Loucy (cell line): ENCODE data around the gene TLDC2.

ENCODE experiments used
- H2AFZ ChIP-seq: fragments of 200-600 bp; sonication (generic); 2 replicates; pipeline ENCODE4 v1.6.0; 2016; ENCODE audit warnings: antibody characterized with exemption, mild to moderate bottlenecking, low read length, moderate library complexity
- H3F3A ChIP-seq: fragments of 200-600 bp; 2 replicates; pipeline ENCODE4 v1.6.0; 2016; ENCODE audit warnings: antibody characterized with exemption, low read depth, mild to moderate bottlenecking
- H3K27me3 ChIP-seq: fragments of 200-600 bp; sonication (generic); 2 replicates; pipeline ENCODE4 v1.6.1; 2014; ENCODE audit warnings: low read length, mild to moderate bottlenecking; ENCODE audit not compliant: insufficient read depth, poor library complexity, severe bottlenecking
- H3K36me3 ChIP-seq: fragments of 200-600 bp; sonication (generic); 2 replicates; pipeline ENCODE4 v1.6.1; 2016; ENCODE audit warnings: low read length; ENCODE audit not compliant: insufficient read depth
- H3K4me1 ChIP-seq: fragments of 200-600 bp; sonication (generic); 2 replicates; pipeline ENCODE4 v1.5.1; 2014; ENCODE audit warnings: low read length, mild to moderate bottlenecking; ENCODE audit not compliant: insufficient read depth, poor library complexity, severe bottlenecking
- H3K4me2 ChIP-seq: fragments of 200-600 bp; sonication (generic); 2 replicates; pipeline ENCODE4 v1.6.0; 2014; ENCODE audit warnings: antibody characterized with exemption, low read length, low read depth, mild to moderate bottlenecking; ENCODE audit not compliant: poor library complexity, severe bottlenecking
- H3K4me3 ChIP-seq: fragments of 200-600 bp; sonication (generic); 2 replicates; pipeline ENCODE4 v1.5.1; 2014; ENCODE audit warnings: low read length, mild to moderate bottlenecking, mixed read lengths; ENCODE audit not compliant: poor library complexity, severe bottlenecking
- H3K79me2 ChIP-seq: fragments of 200-600 bp; sonication (generic); 2 replicates; pipeline ENCODE4 v1.6.1; 2014; ENCODE audit warnings: low read length; ENCODE audit not compliant: insufficient read depth
- H3K9ac ChIP-seq: fragments of 200-600 bp; sonication (generic); 2 replicates; pipeline ENCODE4 v1.6.0; 2014; ENCODE audit warnings: mild to moderate bottlenecking, low read depth, low read length, moderate library complexity; ENCODE audit not compliant: poor library complexity, severe bottlenecking
- H3K9me2 ChIP-seq: fragments of 200-600 bp; sonication (generic); replicated peaks from 2 replicates; pipeline ENCODE4 v1.6.1; 2016; ENCODE audit warnings: low read depth, low read length, mixed read lengths
- H3K9me3 ChIP-seq: fragments of 200-600 bp; sonication (generic); 2 replicates; pipeline ENCODE4 v1.6.1; 2014; ENCODE audit warnings: mild to moderate bottlenecking, antibody characterized with exemption, low read length, low read depth; ENCODE audit not compliant: insufficient read depth
- H4K20me1 ChIP-seq: fragments of 200-600 bp; sonication (generic); 2 replicates; pipeline ENCODE4 v1.6.0; 2014; ENCODE audit warnings: antibody characterized with exemption, low read length, mild to moderate bottlenecking; ENCODE audit not compliant: insufficient read depth, poor library complexity, severe bottlenecking
- EZH2phosphoT487 ChIP-seq: fragments of 200-600 bp; IDR thresholded peaks from 2 replicates; pipeline ENCODE4 v1.6.1; 2018; ENCODE audit warnings: antibody characterized with exemption, mild to moderate bottlenecking, moderate library complexity, borderline replicate concordance
- TF ChIP-seq, protein P1 (sequence below): fragments of 200-600 bp; sonication (generic); conservative IDR thresholded peaks from 2 replicates; pipeline ENCODE4 v1.5.1; 2014; ENCODE audit warnings: mild to moderate bottlenecking, antibody characterized with exemption, low read length

Gene TLDC2

DNA sequence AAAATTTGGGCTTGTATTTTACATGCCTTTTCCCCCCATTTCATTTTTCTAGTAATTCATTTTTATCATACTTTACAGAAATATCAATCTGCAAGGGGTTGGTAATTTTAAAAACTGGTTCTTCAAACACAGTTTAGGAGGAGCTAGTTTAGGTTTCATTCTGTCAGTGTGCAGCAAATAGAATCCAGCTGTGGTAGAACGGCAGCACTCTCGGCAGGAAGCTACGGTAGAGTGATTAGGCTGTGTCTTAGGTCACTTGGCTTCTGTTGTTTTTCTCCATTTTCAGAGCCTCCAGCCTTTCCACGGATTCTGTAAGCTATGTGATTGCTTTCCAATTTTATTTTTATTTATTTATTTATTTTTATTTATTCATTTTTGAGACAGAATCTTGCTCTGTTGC lies 32.7 kb downstream of the TLDC2 start:
- no peaks in the 10 kb centered on the region for H3K9me3 ChIP-seq
- peak overlapping the region; percentile 67; the same call in 1 of the 2 replicates for H2AFZ ChIP-seq
- H3K9ac ChIP-seq = no peak overlapping the region
- no peaks in the 10 kb centered on the region for H3K79me2 ChIP-seq
- no peak for TF ChIP-seq EZH2phosphoT487
- TF ChIP-seq, protein P1, sequence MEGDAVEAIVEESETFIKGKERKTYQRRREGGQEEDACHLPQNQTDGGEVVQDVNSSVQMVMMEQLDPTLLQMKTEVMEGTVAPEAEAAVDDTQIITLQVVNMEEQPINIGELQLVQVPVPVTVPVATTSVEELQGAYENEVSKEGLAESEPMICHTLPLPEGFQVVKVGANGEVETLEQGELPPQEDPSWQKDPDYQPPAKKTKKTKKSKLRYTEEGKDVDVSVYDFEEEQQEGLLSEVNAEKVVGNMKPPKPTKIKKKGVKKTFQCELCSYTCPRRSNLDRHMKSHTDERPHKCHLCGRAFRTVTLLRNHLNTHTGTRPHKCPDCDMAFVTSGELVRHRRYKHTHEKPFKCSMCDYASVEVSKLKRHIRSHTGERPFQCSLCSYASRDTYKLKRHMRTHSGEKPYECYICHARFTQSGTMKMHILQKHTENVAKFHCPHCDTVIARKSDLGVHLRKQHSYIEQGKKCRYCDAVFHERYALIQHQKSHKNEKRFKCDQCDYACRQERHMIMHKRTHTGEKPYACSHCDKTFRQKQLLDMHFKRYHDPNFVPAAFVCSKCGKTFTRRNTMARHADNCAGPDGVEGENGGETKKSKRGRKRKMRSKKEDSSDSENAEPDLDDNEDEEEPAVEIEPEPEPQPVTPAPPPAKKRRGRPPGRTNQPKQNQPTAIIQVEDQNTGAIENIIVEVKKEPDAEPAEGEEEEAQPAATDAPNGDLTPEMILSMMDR = no peak
- H3F3A ChIP-seq = no peaks in the 10 kb centered on the region
- no peaks in the 10 kb centered on the region for H3K27me3 ChIP-seq
- no peaks in the 10 kb centered on the region for H3K36me3 ChIP-seq
- H3K4me3 ChIP-seq = no peak overlapping the region
- H3K9me2 ChIP-seq = no peaks in the 10 kb centered on the region
- no peaks in the 10 kb centered on the region for H4K20me1 ChIP-seq
- H3K4me1 ChIP-seq = peaks cover 12% of the 10 kb centered on the region
- peak overlapping the region; percentile 34 for H3K4me2 ChIP-seq

DNA sequence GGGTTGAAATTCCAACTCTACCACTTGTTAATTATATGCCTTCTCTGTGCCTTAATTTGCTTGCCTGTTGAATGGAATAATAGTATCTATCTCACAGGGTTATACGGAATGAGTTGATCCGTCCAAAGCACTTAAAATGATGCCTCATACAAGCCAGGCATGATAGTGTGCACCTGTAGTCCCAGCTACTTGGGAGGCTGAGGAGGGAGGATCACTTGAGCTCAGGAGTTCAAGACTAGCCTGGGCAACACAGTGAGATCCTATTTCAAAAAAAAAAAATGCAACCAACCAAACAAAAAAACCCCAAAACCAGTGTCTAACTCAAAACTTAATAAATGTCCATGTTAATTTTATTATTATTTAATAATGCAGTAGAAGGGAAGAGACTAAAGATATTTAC lies 40.3 kb downstream of the TLDC2 start:
- Histone ChIP-seq H3K4me1 (no peaks in the 10 kb centered on the region), H2AFZ (no peak overlapping the region), H3K9ac (no peak overlapping the region), H3K9me3 (no peaks in the 10 kb centered on the region), H3K36me3 (no peaks in the 10 kb centered on the region), H3K79me2 (no peaks in the 10 kb centered on the region), H3F3A (no peaks in the 10 kb centered on the region), H3K27me3 (no peaks in the 10 kb centered on the region), H3K4me2 (no peak overlapping the region), H3K4me3 (no peak overlapping the region), H4K20me1 (no peaks in the 10 kb centered on the region), H3K9me2 (no peaks in the 10 kb centered on the region)
- TF ChIP-seq EZH2phosphoT487 = no peak
- TF ChIP-seq, protein P1 = no peak

DNA sequence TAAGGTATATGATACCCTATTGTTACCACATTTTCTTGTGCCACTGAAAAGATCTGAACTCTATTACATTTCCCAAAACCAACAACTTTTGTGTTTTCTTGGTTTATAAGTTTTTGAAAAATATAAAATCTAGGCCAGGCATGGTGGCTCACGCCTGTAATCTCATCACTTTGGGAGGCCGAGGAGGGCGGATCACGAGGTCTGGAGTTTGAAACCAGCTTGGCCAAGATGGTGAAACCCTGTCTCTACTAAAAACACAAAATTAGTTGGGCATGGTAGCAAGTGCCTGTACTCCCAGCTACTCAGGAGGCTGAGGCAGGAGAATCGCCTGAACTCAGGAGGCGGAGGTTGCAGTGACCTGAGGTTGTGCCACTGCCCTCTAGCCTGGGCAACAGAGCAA lies 41.3 kb downstream of the TLDC2 start:
- H3K4me1 ChIP-seq = no peaks in the 10 kb centered on the region
- TF ChIP-seq, protein P1 = no peak
- no peak for TF ChIP-seq EZH2phosphoT487
- no peak overlapping the region for H2AFZ ChIP-seq
- H3K4me2 ChIP-seq = no peak overlapping the region
- H3K27me3 ChIP-seq = no peaks in the 10 kb centered on the region
- no peaks in the 10 kb centered on the region for H3K79me2 ChIP-seq
- H3K9ac ChIP-seq = no peak overlapping the region
- H4K20me1 ChIP-seq = no peaks in the 10 kb centered on the region
- H3K36me3 ChIP-seq = no peaks in the 10 kb centered on the region
- H3K9me2 ChIP-seq = no peaks in the 10 kb centered on the region
- H3F3A ChIP-seq = no peaks in the 10 kb centered on the region
- no peaks in the 10 kb centered on the region for H3K9me3 ChIP-seq
- H3K4me3 ChIP-seq = no peak overlapping the region
